HG03565 (cell line): ENCODE measurements around the gene GABRG2.
"Not testable (repeated sequence)": the region's sequence is repeated elsewhere in the genome, so short reads cannot be mapped to it uniquely, and the experiment has no call there.

Experiments used
- ATAC-seq: cut with Tn5 transposase; IDR thresholded peaks from one replicate; pipeline ENCODE4 v1.9.1; 2021; ENCODE audit warnings: mild to moderate bottlenecking, moderate library complexity; ENCODE audit not compliant: unreplicated experiment

The GABRG2 gene

GRCh38 chr5:162067655-162068411, at the start of gene GABRG2:
Gene GABRG2, plus strand, starts transcription at chr5:162067773. Its CDS starts 227 bp downstream, at chr5:162068000.
- no peak for ATAC-seq

- ATAC-seq, result no peak
Observed at GRCh38 chr5:162025312-162025711, 42.3 kb upstream of the GABRG2 start.

GRCh38 chr5:162026803-162027202, 40.8 kb upstream of the GABRG2 start:
- ATAC-seq, result no peak

GRCh38 chr5:162037431-162037830, 30.1 kb upstream of the GABRG2 start:
- ATAC-seq, result no peak

- no peak for ATAC-seq
Observed at GRCh38 chr5:162047279-162047678, 20.3 kb upstream of the GABRG2 start.

GRCh38 chr5:162052676-162053075, 14.9 kb upstream of the GABRG2 start:
- ATAC-seq, result no peak

GRCh38 chr5:162055095-162055494, 12.5 kb upstream of the GABRG2 start:
- not testable (repeated sequence) for ATAC-seq

GRCh38 chr5:162067162-162067561, 411 bp upstream of the GABRG2 start:
- no peak for ATAC-seq

GRCh38 chr5:162068412-162068811, 839 bp downstream of the GABRG2 start:
- no peak for ATAC-seq

GRCh38 chr5:162068936-162069335, 1.4 kb downstream of the GABRG2 start:
- ATAC-seq, result no peak

GRCh38 chr5:162078805-162079204, 11.2 kb downstream of the GABRG2 start:
- ATAC-seq, result no peak

GRCh38 chr5:162091336-162091735, 23.8 kb downstream of the GABRG2 start:
- no peak for ATAC-seq

- ATAC-seq, result no peak
Observed at GRCh38 chr5:162096448-162096847, 28.9 kb downstream of the GABRG2 start.

GRCh38 chr5:162107591-162107990, 40.0 kb downstream of the GABRG2 start:
- no peak for ATAC-seq

- ATAC-seq, result no peak
Observed at GRCh38 chr5:162119801-162120200, 52.2 kb downstream of the GABRG2 start.

- no peak for ATAC-seq
Observed at GRCh38 chr5:162128117-162128516, 60.5 kb downstream of the GABRG2 start.

- ATAC-seq, result no peak
Observed at GRCh38 chr5:162132348-162132747, 64.8 kb downstream of the GABRG2 start.

- no peak for ATAC-seq
Observed at GRCh38 chr5:162139190-162139589, 71.6 kb downstream of the GABRG2 start.

- ATAC-seq, result no peak
Observed at GRCh38 chr5:162154242-162154641, 86.7 kb downstream of the GABRG2 start.

- ATAC-seq, result no peak
Observed at GRCh38 chr5:162160401-162160800, 92.8 kb downstream of the GABRG2 start.

GRCh38 chr5:162163663-162164062, 96.1 kb downstream of the GABRG2 start:
- ATAC-seq, result no peak

GRCh38 chr5:162174358-162174974, 106.9 kb downstream of the GABRG2 start:
- ATAC-seq, result no peak
